ENCODE data around the gene IQSEC1.

Gene IQSEC1

GRCh38 chr3:12961007-12961696 lies 112.1 kb downstream of the IQSEC1 start:
- H3K9ac ChIP-seq (ENCODE audit: low read length): no peak overlapping the region
- peaks cover 70% of the 10 kb centered on the region for H3K4me1 ChIP-seq (ENCODE audit: control insufficient read depth, insufficient read depth, low read length)
- H3K36me3 ChIP-seq (ENCODE audit: control insufficient read depth, insufficient read depth, low read length): no peaks in the 10 kb centered on the region

DNA sequence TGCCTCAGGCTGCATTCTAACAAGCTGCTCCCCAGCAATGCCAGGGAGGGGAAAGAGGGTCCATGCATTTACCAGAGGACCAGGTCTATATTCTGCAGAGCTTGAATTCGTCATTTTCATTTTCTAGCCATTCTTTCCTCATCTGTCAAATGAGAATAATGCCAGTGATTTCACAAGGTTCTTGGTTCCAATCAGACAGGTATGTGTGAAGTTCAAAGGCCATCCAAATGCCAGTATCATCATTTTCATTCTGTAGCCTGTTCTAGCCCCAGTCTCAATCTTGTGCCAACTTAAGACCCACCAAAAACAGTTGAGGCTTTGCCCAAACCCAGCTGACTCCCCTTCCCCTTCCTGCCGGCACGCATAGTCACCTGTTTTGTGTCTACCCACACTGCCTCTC lies 112.7 kb downstream of the IQSEC1 start:
- H3K36me3 ChIP-seq (ENCODE audit: control insufficient read depth, insufficient read depth, low read length): no peaks in the 10 kb centered on the region
- H3K9ac ChIP-seq (ENCODE audit: low read length): no peak overlapping the region
- no peak overlapping the region for H3K4me3 ChIP-seq (ENCODE audit: low read length)
- H3K4me1 ChIP-seq (ENCODE audit: control insufficient read depth, insufficient read depth, low read length): peaks cover 67% of the 10 kb centered on the region
- no peaks in the 10 kb centered on the region for H3K9me3 ChIP-seq (ENCODE audit: control insufficient read depth, low read length)
- H3K27me3 ChIP-seq (ENCODE audit: control insufficient read depth, insufficient read depth, low read length): no peaks in the 10 kb centered on the region

More at GRCh38 chr3:12961007-12961696, 112.1 kb downstream of the IQSEC1 start:
- Histone ChIP-seq H3K9me3 (ENCODE audit: control insufficient read depth, low read length) (no peaks in the 10 kb centered on the region), H3K27me3 (ENCODE audit: control insufficient read depth, insufficient read depth, low read length) (no peaks in the 10 kb centered on the region), H3K4me3 (ENCODE audit: low read length) (no peak overlapping the region)

DNA sequence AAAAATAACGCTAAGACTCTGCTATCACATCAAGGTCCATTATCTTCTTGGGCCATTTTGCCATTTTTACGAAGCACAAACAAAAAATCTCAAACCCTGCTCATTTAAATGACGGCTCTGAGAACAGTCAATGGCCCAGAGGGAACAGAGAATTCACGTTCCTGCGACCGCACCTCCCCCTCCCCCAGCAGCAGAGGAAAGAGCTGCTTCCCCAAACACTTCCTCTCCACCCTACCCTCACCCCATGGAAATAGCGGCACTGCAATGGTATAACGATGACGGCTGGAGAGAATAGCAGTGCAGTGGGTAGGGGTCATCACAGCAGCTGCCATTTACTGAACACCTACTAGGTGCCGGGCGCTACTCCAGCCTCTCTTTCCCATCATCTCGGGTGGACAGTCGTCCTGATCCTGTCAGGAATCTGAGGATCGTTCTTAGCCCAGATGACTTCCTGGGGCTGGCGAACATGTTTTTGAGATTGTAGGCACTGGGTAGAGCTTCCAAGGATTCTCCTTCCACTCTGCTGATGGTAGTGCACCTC lies 113.3 kb downstream of the IQSEC1 start:
- H3K27me3 ChIP-seq (ENCODE audit: control insufficient read depth, insufficient read depth, low read length): no peaks in the 10 kb centered on the region
- no peaks in the 10 kb centered on the region for H3K9me3 ChIP-seq (ENCODE audit: control insufficient read depth, low read length)
- no peaks in the 10 kb centered on the region for H3K36me3 ChIP-seq (ENCODE audit: control insufficient read depth, insufficient read depth, low read length)
- peaks cover 67% of the 10 kb centered on the region for H3K4me1 ChIP-seq (ENCODE audit: control insufficient read depth, insufficient read depth, low read length)
- no peak overlapping the region for H3K9ac ChIP-seq (ENCODE audit: low read length)
- H3K4me3 ChIP-seq (ENCODE audit: low read length): no peak overlapping the region

DNA sequence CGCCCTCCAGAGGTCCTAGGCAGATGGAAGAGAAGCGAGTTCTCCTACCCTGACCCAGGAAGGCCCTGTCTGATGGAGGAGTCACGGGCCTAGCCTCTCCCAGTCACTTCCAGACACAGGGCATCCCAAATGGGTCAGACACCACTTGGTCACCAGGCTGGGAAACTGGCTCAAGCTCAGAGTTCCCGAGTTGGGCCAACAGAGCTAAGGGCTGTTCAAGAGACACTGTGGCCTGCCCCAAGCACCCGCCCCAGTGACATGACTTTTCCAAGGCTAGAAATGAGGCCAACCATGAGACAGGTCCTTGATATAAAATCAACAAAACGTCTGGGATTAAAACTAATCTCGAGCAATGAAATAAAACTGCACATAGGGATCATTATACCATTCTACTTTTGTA lies 113.8 kb downstream of the IQSEC1 start:
- peaks cover 67% of the 10 kb centered on the region for H3K4me1 ChIP-seq (ENCODE audit: control insufficient read depth, insufficient read depth, low read length)
- no peaks in the 10 kb centered on the region for H3K27me3 ChIP-seq (ENCODE audit: control insufficient read depth, insufficient read depth, low read length)
- H3K9ac ChIP-seq (ENCODE audit: low read length): no peak overlapping the region
- H3K36me3 ChIP-seq (ENCODE audit: control insufficient read depth, insufficient read depth, low read length): no peaks in the 10 kb centered on the region
- no peaks in the 10 kb centered on the region for H3K9me3 ChIP-seq (ENCODE audit: control insufficient read depth, low read length)
- H3K4me3 ChIP-seq (ENCODE audit: low read length): no peak overlapping the region

DNA sequence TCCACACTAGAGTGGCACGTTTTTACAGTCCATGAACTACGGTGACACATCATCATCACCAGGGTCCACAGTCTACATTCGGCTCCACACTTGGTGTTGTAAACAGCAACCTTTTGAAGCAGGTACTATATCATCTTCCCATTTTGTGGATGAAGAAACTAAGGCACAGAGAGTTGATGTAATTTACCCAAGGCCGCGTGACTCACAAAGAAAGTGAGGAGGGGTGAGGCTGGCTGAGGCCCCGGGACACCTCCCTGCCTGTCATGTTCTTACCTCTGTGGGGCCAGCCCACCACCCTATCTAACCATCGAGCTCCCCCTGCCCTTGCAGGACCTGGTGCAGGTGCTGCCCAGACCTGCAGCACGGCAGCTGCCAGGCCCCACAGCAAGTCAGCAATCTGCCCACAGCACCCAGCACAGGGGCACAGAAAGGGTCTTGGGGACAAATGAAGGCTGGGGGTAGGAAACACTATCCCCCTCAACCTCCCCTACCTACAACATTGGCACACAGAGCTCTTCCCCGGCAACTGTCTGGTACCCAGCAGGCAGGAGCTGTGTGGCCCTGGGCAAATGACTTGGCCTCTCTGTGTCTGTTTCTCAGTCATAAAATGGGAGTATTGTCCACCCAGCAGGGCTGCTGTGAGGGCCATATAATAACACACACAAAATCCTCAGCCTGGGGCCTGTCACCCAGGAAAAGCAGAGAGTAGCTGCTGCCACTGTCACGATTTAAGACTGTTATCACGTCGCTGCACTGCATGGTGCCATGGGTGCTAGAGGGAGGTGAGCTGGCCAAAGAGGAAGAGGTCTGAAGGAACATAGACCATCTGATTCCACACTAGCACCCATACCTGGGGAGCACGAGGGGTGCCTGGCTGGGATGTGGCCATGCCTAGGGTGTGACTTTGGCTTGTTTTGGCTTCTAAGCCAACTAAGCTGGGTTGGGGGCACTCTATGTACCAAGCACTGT lies 115.1 kb downstream of the IQSEC1 start:
- Histone ChIP-seq H3K9me3 (ENCODE audit: control insufficient read depth, low read length) (no peaks in the 10 kb centered on the region), H3K4me3 (ENCODE audit: low read length) (no peak overlapping the region), H3K4me1 (ENCODE audit: control insufficient read depth, insufficient read depth, low read length) (peaks cover 59% of the 10 kb centered on the region), H3K27me3 (ENCODE audit: control insufficient read depth, insufficient read depth, low read length) (no peaks in the 10 kb centered on the region), H3K9ac (ENCODE audit: low read length) (no peak overlapping the region), H3K36me3 (ENCODE audit: control insufficient read depth, insufficient read depth, low read length) (no peaks in the 10 kb centered on the region)

GRCh38 chr3:12957339-12957738 lies 115.9 kb downstream of the IQSEC1 start:
- Histone ChIP-seq H3K9ac (ENCODE audit: low read length) (no peak overlapping the region), H3K4me1 (ENCODE audit: control insufficient read depth, insufficient read depth, low read length) (peaks cover 57% of the 10 kb centered on the region), H3K9me3 (ENCODE audit: control insufficient read depth, low read length) (no peaks in the 10 kb centered on the region), H3K36me3 (ENCODE audit: control insufficient read depth, insufficient read depth, low read length) (no peaks in the 10 kb centered on the region), H3K27me3 (ENCODE audit: control insufficient read depth, insufficient read depth, low read length) (no peaks in the 10 kb centered on the region), H3K4me3 (ENCODE audit: low read length) (no peak overlapping the region)

- peaks cover 48% of the 10 kb centered on the region for H3K4me1 ChIP-seq (ENCODE audit: control insufficient read depth, insufficient read depth, low read length)
- H3K4me3 ChIP-seq (ENCODE audit: low read length): no peak overlapping the region
Observed at GRCh38 chr3:12956316-12956660, 116.9 kb downstream of the IQSEC1 start.

DNA sequence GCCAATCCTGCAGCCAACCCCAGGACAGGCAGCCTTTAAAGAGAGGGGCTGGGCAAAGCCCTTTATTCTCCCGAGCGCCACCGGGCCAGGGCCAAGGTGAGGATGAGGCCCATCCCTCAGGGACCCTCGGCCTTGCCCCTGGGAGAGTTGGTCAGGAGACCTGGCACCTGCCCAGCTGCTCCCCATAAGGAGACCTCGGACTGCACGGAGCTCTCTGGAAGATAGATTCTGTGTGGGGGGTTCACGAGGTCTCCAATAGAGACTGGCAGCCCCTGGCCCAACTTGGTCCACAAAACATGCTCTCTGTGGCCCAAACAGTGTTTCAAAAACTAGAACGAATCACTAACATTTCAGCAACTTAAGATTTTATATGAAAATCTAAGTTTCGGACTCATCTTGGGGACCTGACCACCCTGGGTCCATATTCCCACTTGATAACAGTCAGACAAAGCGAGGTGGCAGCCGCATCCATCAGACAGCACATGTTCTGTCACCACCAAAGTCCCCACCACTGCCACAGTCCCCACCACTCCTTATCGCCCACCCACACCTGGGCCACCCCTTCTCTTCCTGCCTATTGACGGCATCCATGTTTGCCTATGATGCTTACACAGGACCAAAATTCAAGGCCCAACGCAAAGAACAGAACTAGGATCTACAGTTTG lies 117.4 kb downstream of the IQSEC1 start:
- Histone ChIP-seq H3K9me3 (ENCODE audit: control insufficient read depth, low read length) (no peaks in the 10 kb centered on the region), H3K4me3 (ENCODE audit: low read length) (no peak overlapping the region), H3K27me3 (ENCODE audit: control insufficient read depth, insufficient read depth, low read length) (no peaks in the 10 kb centered on the region), H3K4me1 (ENCODE audit: control insufficient read depth, insufficient read depth, low read length) (peaks cover 43% of the 10 kb centered on the region), H3K9ac (ENCODE audit: low read length) (peak overlapping the region; percentile 18), H3K36me3 (ENCODE audit: control insufficient read depth, insufficient read depth, low read length) (no peaks in the 10 kb centered on the region)

More at GRCh38 chr3:12956316-12956660, 116.9 kb downstream of the IQSEC1 start:
- no peaks in the 10 kb centered on the region for H3K9me3 ChIP-seq (ENCODE audit: control insufficient read depth, low read length)
- H3K27me3 ChIP-seq (ENCODE audit: control insufficient read depth, insufficient read depth, low read length): no peaks in the 10 kb centered on the region
- H3K9ac ChIP-seq (ENCODE audit: low read length): no peak overlapping the region
- H3K36me3 ChIP-seq (ENCODE audit: control insufficient read depth, insufficient read depth, low read length): no peaks in the 10 kb centered on the region

DNA sequence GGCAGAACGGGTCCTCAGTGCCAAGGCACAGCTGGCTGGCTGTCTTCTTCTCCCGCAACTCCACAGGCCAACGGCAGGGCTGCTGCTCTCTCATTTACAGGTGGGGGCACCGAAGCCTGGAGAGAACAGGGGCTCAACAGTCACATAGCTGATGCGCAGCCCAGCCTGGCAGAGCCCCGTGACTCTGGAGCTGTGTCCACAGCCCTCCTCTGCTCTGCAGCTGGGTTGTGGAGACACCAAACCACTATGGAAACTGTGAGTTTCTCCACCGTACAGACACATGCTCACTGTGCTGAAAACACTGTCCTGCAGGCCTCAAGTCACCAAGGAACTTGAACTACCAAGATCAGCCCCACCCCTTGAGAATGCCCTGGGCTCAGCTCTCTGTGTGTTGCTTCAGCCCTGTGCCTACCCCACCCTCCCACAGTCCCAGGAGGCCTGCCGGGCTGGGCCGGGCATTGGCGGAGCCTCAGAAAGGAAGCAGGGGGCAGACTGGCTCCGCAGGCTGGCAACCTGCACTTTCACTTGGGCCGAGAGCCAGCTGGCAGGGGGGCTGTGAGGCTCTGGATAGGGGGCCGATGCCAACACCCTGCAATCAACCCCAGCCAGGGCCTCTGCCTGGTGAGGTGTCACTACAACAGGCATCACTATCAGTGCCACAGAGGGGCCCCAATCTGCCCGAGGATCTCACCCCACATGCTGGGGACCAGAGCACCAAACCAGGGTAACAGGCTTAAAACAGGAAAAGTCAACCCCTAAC lies 118.2 kb downstream of the IQSEC1 start:
- Histone ChIP-seq H3K4me3 (ENCODE audit: low read length) (no peak overlapping the region), H3K27me3 (ENCODE audit: control insufficient read depth, insufficient read depth, low read length) (no peaks in the 10 kb centered on the region), H3K9me3 (ENCODE audit: control insufficient read depth, low read length) (no peaks in the 10 kb centered on the region), H3K36me3 (ENCODE audit: control insufficient read depth, insufficient read depth, low read length) (no peaks in the 10 kb centered on the region), H3K4me1 (ENCODE audit: control insufficient read depth, insufficient read depth, low read length) (peaks cover 42% of the 10 kb centered on the region), H3K9ac (ENCODE audit: low read length) (peak overlapping the region; percentile 47)

DNA sequence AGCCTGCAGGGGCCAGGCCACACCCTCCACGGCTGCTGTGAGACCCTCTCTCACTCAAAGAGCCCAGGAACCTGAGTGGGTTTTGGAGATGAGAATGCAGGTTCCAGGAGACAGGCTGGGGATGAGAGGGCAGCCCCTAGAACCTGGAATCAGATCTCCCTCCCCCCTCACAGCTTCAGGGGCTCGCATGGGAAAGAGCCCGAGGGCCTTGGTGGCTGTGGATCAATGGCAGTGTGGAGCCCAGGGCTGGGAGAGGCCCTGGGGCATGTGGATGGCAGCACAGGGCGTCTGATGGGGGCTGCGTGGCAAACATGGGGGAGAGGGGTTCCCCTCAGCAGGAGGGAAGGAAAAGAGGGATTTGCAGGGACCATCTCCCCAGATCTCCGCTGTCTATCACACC lies 119.0 kb downstream of the IQSEC1 start:
- Histone ChIP-seq H3K36me3 (ENCODE audit: control insufficient read depth, insufficient read depth, low read length) (no peaks in the 10 kb centered on the region), H3K4me3 (ENCODE audit: low read length) (no peak overlapping the region), H3K9me3 (ENCODE audit: control insufficient read depth, low read length) (no peaks in the 10 kb centered on the region), H3K27me3 (ENCODE audit: control insufficient read depth, insufficient read depth, low read length) (no peaks in the 10 kb centered on the region), H3K4me1 (ENCODE audit: control insufficient read depth, insufficient read depth, low read length) (peaks cover 40% of the 10 kb centered on the region), H3K9ac (ENCODE audit: low read length) (peak overlapping the region; percentile 47)

DNA sequence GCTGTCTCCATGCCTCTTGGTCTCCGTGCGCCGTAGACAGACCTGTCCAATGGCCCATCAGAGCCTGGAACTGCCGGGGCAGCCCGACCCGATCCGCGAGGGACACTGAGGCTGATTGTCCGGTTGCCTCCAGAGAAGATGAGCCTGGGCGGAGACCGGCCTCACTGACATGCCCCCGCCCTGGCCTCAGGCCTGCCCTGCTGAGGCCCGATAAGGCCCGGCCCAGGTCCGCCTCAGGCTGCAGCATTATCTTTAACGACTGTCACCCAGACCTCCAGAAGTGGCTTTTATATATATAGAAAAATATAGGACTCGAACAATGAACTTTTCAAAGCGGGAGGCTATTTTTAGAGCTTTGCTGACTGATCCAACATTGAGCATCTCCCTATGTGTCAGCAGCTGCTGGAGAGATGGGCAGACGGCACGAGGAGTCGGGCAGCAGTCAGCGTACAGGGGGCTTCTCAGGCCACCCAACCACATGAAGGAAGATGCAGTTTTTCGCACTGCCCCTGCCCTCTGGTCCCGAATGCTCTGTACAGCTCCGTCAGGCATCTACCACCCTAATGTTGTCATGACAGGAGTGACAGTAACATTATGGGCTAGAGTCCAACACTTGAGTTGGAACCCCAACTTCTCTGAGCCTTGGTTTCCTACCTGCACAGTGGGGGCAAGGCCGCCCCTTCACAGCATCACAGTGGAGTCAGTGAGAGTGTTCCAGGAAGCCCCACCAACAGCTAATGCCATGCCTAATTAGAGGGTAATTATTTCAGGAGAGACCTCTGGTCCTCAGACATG lies 119.8 kb downstream of the IQSEC1 start:
- Histone ChIP-seq H3K4me3 (ENCODE audit: low read length) (no peak overlapping the region), H3K27me3 (ENCODE audit: control insufficient read depth, insufficient read depth, low read length) (no peaks in the 10 kb centered on the region), H3K9ac (ENCODE audit: low read length) (no peak overlapping the region), H3K36me3 (ENCODE audit: control insufficient read depth, insufficient read depth, low read length) (no peaks in the 10 kb centered on the region), H3K4me1 (ENCODE audit: control insufficient read depth, insufficient read depth, low read length) (peaks cover 47% of the 10 kb centered on the region), H3K9me3 (ENCODE audit: control insufficient read depth, low read length) (no peaks in the 10 kb centered on the region)

Data from mucosa of stomach (tissue), 1 donor.